OCI-LY7 (cell line): Measurements from ENCODE around the gene IRX3.

Experiments
- EZH2phosphoT487 ChIP-seq: fragments of 200-600 bp; sonication (generic); IDR thresholded peaks from 2 replicates; pipeline ENCODE4 v1.6.1; 2018; ENCODE audit warnings: low read depth, borderline replicate concordance, mild to moderate bottlenecking, mixed run types, antibody characterized with exemption, low read length, moderate library complexity, mixed read lengths
- TF ChIP-seq, protein P1 (sequence below): fragments of 200-600 bp; sonication (generic); conservative IDR thresholded peaks from 2 replicates; pipeline ENCODE4 v1.5.1; 2014; ENCODE audit warnings: mild to moderate bottlenecking, antibody characterized with exemption, low read length, moderate library complexity, mixed read lengths

DNA sequence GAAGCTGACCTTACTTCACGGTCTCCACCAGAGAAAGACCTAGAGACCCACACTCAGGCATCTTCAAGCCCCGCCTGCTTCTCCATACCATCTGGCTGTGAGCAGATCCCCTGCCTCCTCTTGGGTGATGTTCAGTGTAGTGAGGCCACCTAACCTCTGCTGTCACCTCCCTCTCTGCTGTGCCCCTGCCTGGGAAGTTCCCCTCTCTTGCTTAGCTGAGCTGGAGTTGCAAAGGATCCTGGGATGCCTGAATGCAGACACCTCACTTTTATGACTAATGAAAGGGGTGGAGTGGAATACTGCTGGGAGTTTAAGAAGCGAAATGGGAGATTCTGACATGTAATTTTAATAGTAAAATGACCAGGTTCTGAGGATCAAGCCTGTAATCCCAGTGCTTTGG lies 5.8 kb downstream of the IRX3 start:
- TF ChIP-seq, protein P1, sequence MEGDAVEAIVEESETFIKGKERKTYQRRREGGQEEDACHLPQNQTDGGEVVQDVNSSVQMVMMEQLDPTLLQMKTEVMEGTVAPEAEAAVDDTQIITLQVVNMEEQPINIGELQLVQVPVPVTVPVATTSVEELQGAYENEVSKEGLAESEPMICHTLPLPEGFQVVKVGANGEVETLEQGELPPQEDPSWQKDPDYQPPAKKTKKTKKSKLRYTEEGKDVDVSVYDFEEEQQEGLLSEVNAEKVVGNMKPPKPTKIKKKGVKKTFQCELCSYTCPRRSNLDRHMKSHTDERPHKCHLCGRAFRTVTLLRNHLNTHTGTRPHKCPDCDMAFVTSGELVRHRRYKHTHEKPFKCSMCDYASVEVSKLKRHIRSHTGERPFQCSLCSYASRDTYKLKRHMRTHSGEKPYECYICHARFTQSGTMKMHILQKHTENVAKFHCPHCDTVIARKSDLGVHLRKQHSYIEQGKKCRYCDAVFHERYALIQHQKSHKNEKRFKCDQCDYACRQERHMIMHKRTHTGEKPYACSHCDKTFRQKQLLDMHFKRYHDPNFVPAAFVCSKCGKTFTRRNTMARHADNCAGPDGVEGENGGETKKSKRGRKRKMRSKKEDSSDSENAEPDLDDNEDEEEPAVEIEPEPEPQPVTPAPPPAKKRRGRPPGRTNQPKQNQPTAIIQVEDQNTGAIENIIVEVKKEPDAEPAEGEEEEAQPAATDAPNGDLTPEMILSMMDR, result no peak
- TF ChIP-seq EZH2phosphoT487, result no peak
